ENCODE results near the gene TLNRD1. TPM values are rescaled to one million over a fixed set of nuclear protein-coding genes. Genes with fewer than 3 reads are reported as not detected.
A peak's percentile ranks its signal among the peaks of the same experiment; 100 is the strongest.

The TLNRD1 gene
- total RNA-seq, 1 donor from 2014 or later: 18.7 TPM

DNA sequence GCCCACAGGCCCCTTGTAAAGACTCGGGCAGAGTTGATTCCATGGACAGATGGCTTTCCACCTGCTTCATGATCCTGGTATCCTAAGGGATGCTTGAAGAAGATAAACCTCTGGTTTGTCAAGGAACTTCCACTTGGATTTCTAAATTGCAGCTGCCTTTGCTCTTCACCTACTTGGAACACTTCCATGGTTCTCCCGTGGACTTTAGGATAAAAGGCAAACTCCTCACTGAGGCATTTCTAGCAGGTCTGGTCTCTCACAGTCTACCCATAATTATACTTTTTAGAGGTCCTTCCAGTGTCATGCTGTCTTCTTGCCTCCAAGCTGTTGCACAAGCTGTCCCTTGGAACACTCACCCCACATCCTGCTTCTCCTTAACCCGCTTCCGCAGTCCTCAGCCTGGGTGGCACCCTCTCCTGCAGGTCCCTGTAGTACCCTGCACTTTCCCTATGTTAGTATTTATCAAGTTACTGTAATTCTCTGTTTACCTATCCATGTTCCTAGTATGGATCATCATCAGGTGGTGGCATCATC is 12.7 kb downstream of the TLNRD1 start:
- H3K27ac Mint-ChIP-seq (ENCODE audit: unreplicated experiment): peak overlapping the region; percentile 19
- peaks cover 32% of the 10 kb centered on the region for H3K4me1 Mint-ChIP-seq (ENCODE audit: low read depth)

DNA sequence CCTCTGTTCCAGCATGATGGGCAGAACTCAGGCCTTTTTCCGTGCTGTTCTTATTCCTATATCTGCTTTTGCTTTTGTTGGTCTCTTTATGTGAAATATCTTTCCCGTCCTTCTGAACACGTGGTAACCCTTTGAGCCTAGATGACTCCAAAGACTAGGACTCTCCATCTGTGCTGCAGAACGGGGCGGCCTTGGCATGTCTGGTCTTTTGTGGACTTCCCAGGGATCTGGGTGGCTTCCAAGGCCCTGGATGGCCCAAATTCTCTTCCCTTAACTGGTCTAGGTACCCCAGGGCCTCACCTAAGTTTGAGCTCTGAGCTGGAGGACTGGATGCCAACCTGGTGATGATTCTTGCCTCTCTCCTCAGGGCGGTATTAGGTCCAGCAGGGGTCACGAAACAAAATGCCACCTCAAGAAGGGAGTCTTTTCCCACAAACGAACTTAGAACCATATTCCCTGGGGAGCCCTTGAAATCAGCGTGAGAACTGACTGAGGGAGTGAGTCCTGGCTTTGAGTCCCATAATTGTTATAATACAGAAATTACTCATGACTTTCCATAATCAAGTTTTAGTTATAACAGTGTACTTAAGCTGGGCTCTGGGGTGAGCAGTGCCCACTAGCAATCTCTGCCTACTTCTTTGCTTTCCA is 13.8 kb downstream of the TLNRD1 start:
- H3K27ac Mint-ChIP-seq (ENCODE audit: unreplicated experiment): peak overlapping the region; percentile 46

More for the DNA sequence above, 12.7 kb downstream of the TLNRD1 start:
- no peak for DNase-seq (ENCODE audit: low spot score)
- Mint-ChIP-seq H3K36me3 (ENCODE audit: low read depth) (peaks cover 8% of the 10 kb centered on the region), H3K4me3 (ENCODE audit: unreplicated experiment) (no peak overlapping the region), H3K9me3 (ENCODE audit: low read depth) (no peaks in the 10 kb centered on the region), H3K27me3 (ENCODE audit: low read depth) (no peaks in the 10 kb centered on the region)
- TF ChIP-seq, protein P1, sequence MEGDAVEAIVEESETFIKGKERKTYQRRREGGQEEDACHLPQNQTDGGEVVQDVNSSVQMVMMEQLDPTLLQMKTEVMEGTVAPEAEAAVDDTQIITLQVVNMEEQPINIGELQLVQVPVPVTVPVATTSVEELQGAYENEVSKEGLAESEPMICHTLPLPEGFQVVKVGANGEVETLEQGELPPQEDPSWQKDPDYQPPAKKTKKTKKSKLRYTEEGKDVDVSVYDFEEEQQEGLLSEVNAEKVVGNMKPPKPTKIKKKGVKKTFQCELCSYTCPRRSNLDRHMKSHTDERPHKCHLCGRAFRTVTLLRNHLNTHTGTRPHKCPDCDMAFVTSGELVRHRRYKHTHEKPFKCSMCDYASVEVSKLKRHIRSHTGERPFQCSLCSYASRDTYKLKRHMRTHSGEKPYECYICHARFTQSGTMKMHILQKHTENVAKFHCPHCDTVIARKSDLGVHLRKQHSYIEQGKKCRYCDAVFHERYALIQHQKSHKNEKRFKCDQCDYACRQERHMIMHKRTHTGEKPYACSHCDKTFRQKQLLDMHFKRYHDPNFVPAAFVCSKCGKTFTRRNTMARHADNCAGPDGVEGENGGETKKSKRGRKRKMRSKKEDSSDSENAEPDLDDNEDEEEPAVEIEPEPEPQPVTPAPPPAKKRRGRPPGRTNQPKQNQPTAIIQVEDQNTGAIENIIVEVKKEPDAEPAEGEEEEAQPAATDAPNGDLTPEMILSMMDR (IDR thresholded peaks at IDR 0.05): no peak

DNA sequence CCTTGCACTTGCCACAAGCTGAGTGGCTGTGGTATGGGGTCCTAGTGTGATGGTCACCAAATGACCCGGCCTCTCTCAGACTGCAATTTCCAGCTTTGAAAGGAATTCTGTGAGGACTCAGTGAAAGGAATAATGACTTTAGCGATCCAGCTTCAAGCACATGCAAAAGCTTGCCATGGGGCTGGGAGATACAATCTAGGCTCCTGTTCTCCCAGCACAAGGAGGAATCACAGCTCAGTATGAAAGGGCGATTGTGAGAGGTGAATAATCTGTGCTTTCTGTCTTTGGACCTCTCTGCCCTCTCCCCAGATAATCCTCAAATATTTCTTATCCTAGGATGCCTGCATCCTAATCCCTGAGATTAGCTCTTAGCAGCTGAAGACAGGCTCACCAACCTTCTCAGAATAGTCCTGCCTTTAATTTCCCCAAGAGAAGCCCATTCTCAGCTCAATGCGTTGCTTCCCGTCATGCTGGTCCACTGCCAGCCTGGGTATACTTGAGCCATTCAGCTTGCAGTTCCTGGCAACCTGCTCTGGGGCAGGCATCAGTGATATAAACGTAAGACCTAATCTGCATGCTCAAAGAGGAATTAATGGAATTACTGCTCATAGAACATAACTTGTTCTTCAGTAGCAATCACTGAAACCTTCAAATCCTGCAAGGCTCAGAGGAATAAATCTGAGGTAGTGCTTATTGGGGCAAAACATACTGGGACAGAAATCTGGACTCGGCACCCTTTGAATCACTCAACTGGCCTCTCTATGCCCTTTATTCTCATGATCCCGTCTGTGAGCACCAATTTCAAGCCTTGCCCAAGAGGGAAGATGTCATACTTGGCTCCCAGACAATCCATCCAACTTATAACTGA is 15.1 kb downstream of the TLNRD1 start:
- no peak for DNase-seq (ENCODE audit: low spot score)
- H3K4me3 Mint-ChIP-seq (ENCODE audit: unreplicated experiment): no peak overlapping the region
- H3K4me1 Mint-ChIP-seq (ENCODE audit: low read depth): peaks cover 28% of the 10 kb centered on the region
- H3K9me3 Mint-ChIP-seq (ENCODE audit: low read depth): no peaks in the 10 kb centered on the region
- peaks cover 8% of the 10 kb centered on the region for H3K36me3 Mint-ChIP-seq (ENCODE audit: low read depth)
- H3K27ac Mint-ChIP-seq (ENCODE audit: unreplicated experiment): no peak overlapping the region
- no peaks in the 10 kb centered on the region for H3K27me3 Mint-ChIP-seq (ENCODE audit: low read depth)
- TF ChIP-seq, protein P1 (IDR thresholded peaks at IDR 0.05): no peak

More for the DNA sequence above, 13.8 kb downstream of the TLNRD1 start:
- H3K9me3 Mint-ChIP-seq (ENCODE audit: low read depth): no peaks in the 10 kb centered on the region
- H3K36me3 Mint-ChIP-seq (ENCODE audit: low read depth): peaks cover 8% of the 10 kb centered on the region
- TF ChIP-seq, protein P1 (IDR thresholded peaks at IDR 0.05): no peak
- no peaks in the 10 kb centered on the region for H3K27me3 Mint-ChIP-seq (ENCODE audit: low read depth)
- H3K4me1 Mint-ChIP-seq (ENCODE audit: low read depth): peaks cover 28% of the 10 kb centered on the region
- no peak for DNase-seq (ENCODE audit: low spot score)
- H3K4me3 Mint-ChIP-seq (ENCODE audit: unreplicated experiment): no peak overlapping the region

DNA sequence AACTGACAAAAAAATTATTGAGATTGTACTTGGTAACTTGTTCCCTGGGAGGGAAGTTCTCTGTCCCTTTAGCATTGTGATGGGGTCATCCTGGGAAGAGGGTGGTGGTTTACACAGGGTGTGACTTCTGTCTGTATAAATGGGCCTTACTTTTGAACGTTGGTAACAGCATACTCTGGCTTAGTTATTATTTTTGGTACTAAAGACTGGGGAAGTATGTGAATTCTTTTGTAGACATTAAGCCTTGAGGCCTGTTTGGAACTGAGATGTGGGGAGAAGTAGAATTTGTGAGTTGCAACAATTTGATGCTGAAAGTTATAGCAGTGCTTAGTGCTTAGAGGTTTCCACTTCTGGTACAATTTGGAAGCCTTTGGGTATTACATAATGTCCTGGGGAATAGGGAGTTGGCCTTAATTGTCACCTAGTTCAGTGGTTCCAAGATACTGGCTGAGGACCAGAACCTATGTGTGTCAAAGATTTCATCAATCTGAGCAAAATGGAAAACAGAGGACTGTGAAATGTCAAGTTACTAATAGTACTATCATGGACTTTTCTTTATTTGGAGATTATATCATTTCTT is 15.9 kb downstream of the TLNRD1 start:
- Mint-ChIP-seq H3K9me3 (ENCODE audit: low read depth) (no peaks in the 10 kb centered on the region), H3K27ac (ENCODE audit: unreplicated experiment) (no peak overlapping the region), H3K4me1 (ENCODE audit: low read depth) (peaks cover 26% of the 10 kb centered on the region), H3K4me3 (ENCODE audit: unreplicated experiment) (no peak overlapping the region), H3K27me3 (ENCODE audit: low read depth) (no peaks in the 10 kb centered on the region), H3K36me3 (ENCODE audit: low read depth) (peaks cover 7% of the 10 kb centered on the region)
- DNase-seq (ENCODE audit: low spot score): no peak
- TF ChIP-seq, protein P1 (IDR thresholded peaks at IDR 0.05): no peak

DNA sequence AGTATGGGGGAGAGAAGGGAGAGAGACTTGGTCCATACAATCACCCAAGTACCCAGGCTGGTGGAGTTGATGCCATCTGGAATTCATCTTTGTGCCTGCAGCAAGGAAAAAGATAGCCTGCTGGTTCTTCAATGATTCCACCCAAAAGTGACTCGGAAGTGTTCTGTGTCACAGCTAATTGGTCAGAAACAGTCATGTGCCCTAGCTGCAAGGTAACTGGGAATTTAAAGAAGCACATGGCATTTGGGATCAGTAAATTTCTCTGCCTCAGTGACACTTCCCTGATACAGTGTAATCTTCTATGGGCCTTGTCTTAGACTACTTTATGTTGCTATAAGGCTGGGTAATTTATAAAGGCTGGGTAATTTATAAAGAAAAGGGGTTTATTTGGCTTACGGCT is 17.5 kb downstream of the TLNRD1 start:
- Mint-ChIP-seq H3K4me3 (ENCODE audit: unreplicated experiment) (no peak overlapping the region), H3K9me3 (ENCODE audit: low read depth) (no peaks in the 10 kb centered on the region), H3K36me3 (ENCODE audit: low read depth) (peaks cover 5% of the 10 kb centered on the region), H3K27me3 (ENCODE audit: low read depth) (no peaks in the 10 kb centered on the region), H3K4me1 (ENCODE audit: low read depth) (peaks cover 27% of the 10 kb centered on the region), H3K27ac (ENCODE audit: unreplicated experiment) (no peak overlapping the region)
- TF ChIP-seq, protein P1 (IDR thresholded peaks at IDR 0.05): no peak
- DNase-seq (ENCODE audit: low spot score): no peak

Measured in chondrocyte (in vitro differentiated cells).